Fibroblast of lung (primary cell): ENCODE results near the gene CEACAM16. TPM values are rescaled to one million over a fixed set of nuclear protein-coding genes. Genes with fewer than 3 reads are reported as not detected.
A peak's percentile ranks its signal among the peaks of the same experiment; 100 is the strongest.

Source experiments
- DNase-seq, 2 donors: peaks; one replicate each; pipeline versions ENCODE4 v3.0.0 to v3.0.0-alpha.2; 2010; ENCODE audit warnings: low read depth in 2 of 2
- H2AFZ ChIP-seq: 2 replicates; pipeline ENCODE4 v1.5.1; 2012; ENCODE audit warnings: low read length, control low read depth, inconsistent platforms
- H3K27ac ChIP-seq: 2 replicates; pipeline ENCODE4 v1.5.1; 2011; ENCODE audit warnings: low read length, control low read depth; ENCODE audit not compliant: insufficient read depth
- H3K27me3 ChIP-seq: 2 replicates; pipeline ENCODE4 v1.5.1; 2011; ENCODE audit warnings: mild to moderate bottlenecking, low read length; ENCODE audit not compliant: control insufficient read depth, insufficient read depth
- H3K36me3 ChIP-seq: 2 replicates; pipeline ENCODE4 v1.5.1; 2011; ENCODE audit warnings: low read length; ENCODE audit not compliant: control insufficient read depth, insufficient read depth
- H3K4me1 ChIP-seq: 2 replicates; pipeline ENCODE4 v1.5.1; 2011; ENCODE audit warnings: low read length; ENCODE audit not compliant: control insufficient read depth, insufficient read depth; ENCODE audit errors: extremely low read depth
- H3K4me2 ChIP-seq: 2 replicates; pipeline ENCODE4 v1.5.1; 2011; ENCODE audit warnings: low read length, control low read depth; ENCODE audit not compliant: insufficient read depth; ENCODE audit errors: extremely low read depth
- H3K4me3 ChIP-seq, 4 experiments: fragments of 200-600 bp in 1 of 4; sonication (generic) in 1 of 4; replicated peaks in 1 of 4; 2 replicates each; pipeline ENCODE4 v1.5.1; 2011 to 2016; ENCODE audit warnings: low read length in 4 of 4, low read depth in 3 of 4, mild to moderate bottlenecking in 3 of 4, control low read depth in 2 of 4, inconsistent platforms in 1 of 4, mixed read lengths in 1 of 4; ENCODE audit not compliant: insufficient read depth in 1 of 4; ENCODE audit errors: control extremely low read depth in 1 of 4
- H3K79me2 ChIP-seq: 2 replicates; pipeline ENCODE4 v1.5.1; 2012; ENCODE audit warnings: mild to moderate bottlenecking, low read length, inconsistent platforms; ENCODE audit not compliant: control insufficient read depth, insufficient read depth
- H3K9ac ChIP-seq: 2 replicates; pipeline ENCODE4 v1.5.1; 2011; ENCODE audit warnings: mild to moderate bottlenecking, low read length, control low read depth; ENCODE audit not compliant: insufficient read depth
- H3K9me3 ChIP-seq: 2 replicates; pipeline ENCODE4 v1.5.1; 2012; ENCODE audit warnings: low read depth, low read length; ENCODE audit not compliant: control insufficient read depth, insufficient read depth
- H4K20me1 ChIP-seq: 2 replicates; pipeline ENCODE4 v1.5.1; 2011; ENCODE audit warnings: low read length; ENCODE audit not compliant: control insufficient read depth, insufficient read depth; ENCODE audit errors: extremely low read depth
- EZH2 ChIP-seq: IDR thresholded peaks from 2 replicates; pipeline ENCODE4 v1.5.1; 2012; ENCODE audit warnings: low read length, control low read depth, mild to moderate bottlenecking; ENCODE audit errors: missing control alignments
- polyA plus RNA-seq, 2 donors: library from polyadenylated mRNA; depleted of rRNA in 1 of 2; stranded (reverse) in 1 of 2; unstranded in 1 of 2; fragments of >200 nt; gene quantifications; 2 replicates each; pipeline ENCODE4 v1.2.1, GENCODE V29; 2011 to 2012; ENCODE audit warnings: missing spikeins in 1 of 2
- total RNA-seq: library from RNA; depleted of rRNA; stranded (reverse); fragments of >200 nt; gene quantifications from 2 replicates; pipeline ENCODE4 v1.2.1, GENCODE V29; 2014
- TF ChIP-seq, protein P1 (sequence below), 2 donors: IDR thresholded peaks in 1 of 2; conservative IDR thresholded peaks in 1 of 2; 1 replicate in 1 of 2; 2 replicates in 1 of 2; pipeline ENCODE4 v1.5.1; 2011 to 2012; ENCODE audit warnings: low read length in 2 of 2, control low read depth in 1 of 2, inconsistent platforms in 1 of 2, low read depth in 1 of 2, mild to moderate bottlenecking in 1 of 2

CEACAM16 gene
- total and polyA plus RNA-seq, 2 donors (not counting 1 experiment from before 2014, with no cell fraction given): not detected

DNA sequence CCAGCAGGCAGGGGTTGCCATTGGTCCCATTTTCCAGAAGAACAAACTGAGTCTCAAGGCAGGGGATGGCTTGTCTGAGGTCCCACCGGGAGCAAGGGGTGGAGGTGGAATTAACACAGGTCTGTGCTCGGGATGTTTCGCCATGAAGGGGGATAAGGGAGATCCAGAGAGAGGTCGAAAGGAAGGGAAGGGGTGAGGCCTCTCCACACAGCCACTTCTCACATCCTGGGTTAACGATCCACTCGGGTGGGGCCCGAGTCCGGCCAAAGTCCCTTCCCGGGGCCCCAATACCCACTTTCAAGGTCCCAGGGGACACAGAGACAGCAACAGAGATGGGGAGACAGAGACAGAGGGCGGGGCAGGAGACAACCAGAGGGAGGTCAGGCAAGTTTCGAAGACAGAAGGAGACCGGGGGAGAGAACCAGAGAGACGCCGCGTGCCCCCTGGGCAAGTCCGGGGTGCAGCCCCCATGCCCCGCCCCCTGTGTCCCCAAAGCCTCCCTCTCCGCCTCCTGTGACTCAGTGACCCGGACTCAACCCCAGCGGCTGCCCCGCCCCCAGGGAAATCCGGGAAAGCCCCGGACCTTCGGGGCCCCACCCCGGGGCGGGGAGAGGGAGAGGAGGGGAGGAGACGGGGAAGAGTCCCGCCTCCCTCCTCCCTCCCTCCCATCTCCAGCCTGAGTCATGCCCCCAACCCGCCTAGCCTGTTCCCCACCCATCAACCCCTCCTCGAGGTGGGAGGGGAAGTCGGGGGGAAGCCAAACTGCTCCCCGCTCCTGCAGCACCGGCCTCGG, 48.2 kb downstream of the CEACAM16 start:
- Histone ChIP-seq H3K79me2 (peaks cover 33% of the 10 kb centered on the region), H4K20me1 (no peaks in the 10 kb centered on the region), H3K9ac (peak overlapping the region; percentile 53), H3K4me1 (peaks cover 38% of the 10 kb centered on the region), H3K27ac (peak overlapping the region; percentile 89), H2AFZ (no peak overlapping the region), H3K9me3 (no peaks in the 10 kb centered on the region), H3K27me3 (no peaks in the 10 kb centered on the region), H3K4me2 (peak overlapping the region; percentile 87), H3K4me3 (peak overlapping the region; percentile 29 to 60 (median 46)), H3K36me3 (peaks cover 10% of the 10 kb centered on the region)
- peak; percentile 95 to 96 for DNase-seq
- TF ChIP-seq, protein P1, sequence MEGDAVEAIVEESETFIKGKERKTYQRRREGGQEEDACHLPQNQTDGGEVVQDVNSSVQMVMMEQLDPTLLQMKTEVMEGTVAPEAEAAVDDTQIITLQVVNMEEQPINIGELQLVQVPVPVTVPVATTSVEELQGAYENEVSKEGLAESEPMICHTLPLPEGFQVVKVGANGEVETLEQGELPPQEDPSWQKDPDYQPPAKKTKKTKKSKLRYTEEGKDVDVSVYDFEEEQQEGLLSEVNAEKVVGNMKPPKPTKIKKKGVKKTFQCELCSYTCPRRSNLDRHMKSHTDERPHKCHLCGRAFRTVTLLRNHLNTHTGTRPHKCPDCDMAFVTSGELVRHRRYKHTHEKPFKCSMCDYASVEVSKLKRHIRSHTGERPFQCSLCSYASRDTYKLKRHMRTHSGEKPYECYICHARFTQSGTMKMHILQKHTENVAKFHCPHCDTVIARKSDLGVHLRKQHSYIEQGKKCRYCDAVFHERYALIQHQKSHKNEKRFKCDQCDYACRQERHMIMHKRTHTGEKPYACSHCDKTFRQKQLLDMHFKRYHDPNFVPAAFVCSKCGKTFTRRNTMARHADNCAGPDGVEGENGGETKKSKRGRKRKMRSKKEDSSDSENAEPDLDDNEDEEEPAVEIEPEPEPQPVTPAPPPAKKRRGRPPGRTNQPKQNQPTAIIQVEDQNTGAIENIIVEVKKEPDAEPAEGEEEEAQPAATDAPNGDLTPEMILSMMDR (conservative IDR thresholded peaks at IDR 0.05 in 1 of 2, IDR thresholded peaks at IDR 0.05 in 1 of 2; ENCODE audit: low read depth in 1 of 2, low read length in 2 of 2): no peak
- no peak for TF ChIP-seq EZH2

DNA sequence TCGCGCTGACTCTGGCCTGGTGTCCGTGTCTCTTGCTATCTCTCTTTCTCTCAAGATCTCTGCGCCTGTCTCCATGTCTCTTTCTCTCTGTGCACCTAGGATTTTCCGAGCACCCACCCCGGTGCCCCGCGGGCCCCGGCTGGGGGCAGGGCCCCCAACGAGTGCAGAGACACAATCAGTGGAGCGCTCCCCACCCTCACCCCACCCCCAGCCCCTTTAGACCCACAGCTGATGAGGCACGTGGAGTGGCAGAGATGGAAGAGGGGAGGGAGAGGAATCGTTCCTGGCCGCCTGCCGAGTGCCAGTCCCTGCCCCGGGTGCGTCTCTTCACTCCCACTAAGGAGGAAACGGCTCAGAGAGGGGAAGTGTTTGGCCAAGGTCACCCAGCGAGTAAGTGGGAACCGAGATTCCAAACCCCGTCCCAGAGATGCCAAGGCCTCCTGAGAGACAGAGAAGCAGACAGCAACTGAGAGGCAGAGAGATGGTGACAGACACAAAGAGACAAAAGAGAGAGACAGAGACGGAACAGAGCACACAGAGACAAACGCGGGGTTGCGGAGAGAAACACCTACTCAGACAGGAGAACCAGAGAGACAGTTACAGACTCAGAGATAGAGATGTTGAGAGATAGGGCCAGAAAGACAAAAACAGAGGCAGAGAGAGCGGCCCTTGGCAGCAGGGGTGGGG, 48.9 kb downstream of the CEACAM16 start:
- Histone ChIP-seq H3K4me1 (peaks cover 39% of the 10 kb centered on the region), H3K79me2 (peaks cover 41% of the 10 kb centered on the region), H4K20me1 (no peaks in the 10 kb centered on the region), H3K27me3 (no peaks in the 10 kb centered on the region), H3K9ac (peak overlapping the region; percentile 53), H3K4me2 (peak overlapping the region; percentile 87), H2AFZ (no peak overlapping the region), H3K4me3 (peak overlapping the region; percentile 29 to 60 (median 46)), H3K9me3 (no peaks in the 10 kb centered on the region), H3K36me3 (peaks cover 16% of the 10 kb centered on the region), H3K27ac (peak overlapping the region; percentile 89)
- TF ChIP-seq, protein P1 (conservative IDR thresholded peaks at IDR 0.05 in 1 of 2, IDR thresholded peaks at IDR 0.05 in 1 of 2; ENCODE audit: low read depth in 1 of 2, low read length in 2 of 2): no peak
- no peak for TF ChIP-seq EZH2
- peak; percentile 70 to 73 for DNase-seq
